Measurements from ENCODE around the gene AFF4. TPM values are rescaled to one million over a fixed set of nuclear protein-coding genes. Genes with fewer than 3 reads are reported as not detected.
"Not testable (repeated sequence)": the region's sequence is repeated elsewhere in the genome, so short reads cannot be mapped to it uniquely, and the experiment has no call there.

AFF4 gene, protein sequence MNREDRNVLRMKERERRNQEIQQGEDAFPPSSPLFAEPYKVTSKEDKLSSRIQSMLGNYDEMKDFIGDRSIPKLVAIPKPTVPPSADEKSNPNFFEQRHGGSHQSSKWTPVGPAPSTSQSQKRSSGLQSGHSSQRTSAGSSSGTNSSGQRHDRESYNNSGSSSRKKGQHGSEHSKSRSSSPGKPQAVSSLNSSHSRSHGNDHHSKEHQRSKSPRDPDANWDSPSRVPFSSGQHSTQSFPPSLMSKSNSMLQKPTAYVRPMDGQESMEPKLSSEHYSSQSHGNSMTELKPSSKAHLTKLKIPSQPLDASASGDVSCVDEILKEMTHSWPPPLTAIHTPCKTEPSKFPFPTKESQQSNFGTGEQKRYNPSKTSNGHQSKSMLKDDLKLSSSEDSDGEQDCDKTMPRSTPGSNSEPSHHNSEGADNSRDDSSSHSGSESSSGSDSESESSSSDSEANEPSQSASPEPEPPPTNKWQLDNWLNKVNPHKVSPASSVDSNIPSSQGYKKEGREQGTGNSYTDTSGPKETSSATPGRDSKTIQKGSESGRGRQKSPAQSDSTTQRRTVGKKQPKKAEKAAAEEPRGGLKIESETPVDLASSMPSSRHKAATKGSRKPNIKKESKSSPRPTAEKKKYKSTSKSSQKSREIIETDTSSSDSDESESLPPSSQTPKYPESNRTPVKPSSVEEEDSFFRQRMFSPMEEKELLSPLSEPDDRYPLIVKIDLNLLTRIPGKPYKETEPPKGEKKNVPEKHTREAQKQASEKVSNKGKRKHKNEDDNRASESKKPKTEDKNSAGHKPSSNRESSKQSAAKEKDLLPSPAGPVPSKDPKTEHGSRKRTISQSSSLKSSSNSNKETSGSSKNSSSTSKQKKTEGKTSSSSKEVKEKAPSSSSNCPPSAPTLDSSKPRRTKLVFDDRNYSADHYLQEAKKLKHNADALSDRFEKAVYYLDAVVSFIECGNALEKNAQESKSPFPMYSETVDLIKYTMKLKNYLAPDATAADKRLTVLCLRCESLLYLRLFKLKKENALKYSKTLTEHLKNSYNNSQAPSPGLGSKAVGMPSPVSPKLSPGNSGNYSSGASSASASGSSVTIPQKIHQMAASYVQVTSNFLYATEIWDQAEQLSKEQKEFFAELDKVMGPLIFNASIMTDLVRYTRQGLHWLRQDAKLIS
- 63.0 TPM for total RNA-seq

DNA sequence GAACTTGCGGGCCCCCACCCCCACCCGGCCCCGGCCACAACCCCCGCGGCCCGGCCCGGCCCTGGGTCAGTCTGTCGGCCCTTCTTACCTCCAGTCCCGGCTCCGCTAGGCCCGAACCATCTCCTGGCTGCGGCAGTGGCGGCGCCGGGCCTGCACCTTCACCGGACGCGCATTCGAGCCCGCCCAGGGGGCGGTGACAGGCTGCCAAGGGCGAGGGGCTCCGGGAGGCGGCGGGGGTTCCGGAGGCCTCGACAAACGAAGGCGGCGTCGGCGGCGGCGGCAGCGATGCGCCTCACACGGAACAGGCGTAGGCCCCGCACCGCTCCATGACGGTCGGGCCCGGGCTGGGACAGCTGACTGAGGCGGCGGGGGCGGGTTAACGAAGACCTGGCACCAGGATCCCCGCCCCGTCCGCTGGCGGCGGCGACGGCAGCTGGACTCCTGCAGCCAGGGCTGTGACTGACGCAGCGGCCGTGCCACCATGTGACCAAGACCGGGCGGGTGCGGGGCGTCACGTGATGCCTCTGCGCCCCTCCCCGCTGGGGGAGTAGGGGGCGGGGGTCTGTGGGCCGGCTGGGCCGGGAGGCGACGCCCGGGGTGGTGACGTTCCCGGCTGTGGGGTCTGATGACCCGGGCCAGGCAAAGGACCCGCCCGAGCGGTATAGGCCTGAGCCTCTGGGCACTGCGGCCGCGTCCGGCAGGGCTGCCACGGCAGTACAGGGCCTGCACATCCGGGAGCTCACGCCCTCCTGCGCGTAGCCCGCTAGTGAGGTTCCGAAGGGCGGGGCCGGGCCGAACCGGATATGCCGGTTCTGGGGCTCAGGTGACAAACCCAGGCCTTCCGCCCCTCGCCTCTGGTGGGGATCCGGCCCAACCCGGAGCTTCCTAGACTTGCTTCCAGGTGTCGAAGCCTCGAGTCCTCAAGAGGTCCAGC, at the start of gene AFF4:
TSS of gene AFF4 (minus strand) at position 464 of the 934 bp plus-strand sequence. CDS start 26,445 bp downstream, outside the sequence.
- peak within 1 kb of the TSS; percentile 97 to 98 for H3K4me3 ChIP-seq
- TF ChIP-seq, protein P1, sequence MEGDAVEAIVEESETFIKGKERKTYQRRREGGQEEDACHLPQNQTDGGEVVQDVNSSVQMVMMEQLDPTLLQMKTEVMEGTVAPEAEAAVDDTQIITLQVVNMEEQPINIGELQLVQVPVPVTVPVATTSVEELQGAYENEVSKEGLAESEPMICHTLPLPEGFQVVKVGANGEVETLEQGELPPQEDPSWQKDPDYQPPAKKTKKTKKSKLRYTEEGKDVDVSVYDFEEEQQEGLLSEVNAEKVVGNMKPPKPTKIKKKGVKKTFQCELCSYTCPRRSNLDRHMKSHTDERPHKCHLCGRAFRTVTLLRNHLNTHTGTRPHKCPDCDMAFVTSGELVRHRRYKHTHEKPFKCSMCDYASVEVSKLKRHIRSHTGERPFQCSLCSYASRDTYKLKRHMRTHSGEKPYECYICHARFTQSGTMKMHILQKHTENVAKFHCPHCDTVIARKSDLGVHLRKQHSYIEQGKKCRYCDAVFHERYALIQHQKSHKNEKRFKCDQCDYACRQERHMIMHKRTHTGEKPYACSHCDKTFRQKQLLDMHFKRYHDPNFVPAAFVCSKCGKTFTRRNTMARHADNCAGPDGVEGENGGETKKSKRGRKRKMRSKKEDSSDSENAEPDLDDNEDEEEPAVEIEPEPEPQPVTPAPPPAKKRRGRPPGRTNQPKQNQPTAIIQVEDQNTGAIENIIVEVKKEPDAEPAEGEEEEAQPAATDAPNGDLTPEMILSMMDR (IDR thresholded peaks at IDR 0.05) = peak in 1 of 3 experiments; percentile 2
- peak within 1 kb of the TSS; percentile 100 for H3K27ac ChIP-seq
- no peaks in the 10 kb centered on the region for H3K27me3 ChIP-seq
- H3K36me3 ChIP-seq = no peaks in the 10 kb centered on the region
- H3K9me3 ChIP-seq = no peaks in the 10 kb centered on the region
- DNase-seq (ENCODE audit: low spot score in 2 of 2) = peak; percentile 82 to 98
- intact Hi-C loops (cut with DNase I) = loop anchor here (1.0 to 2.0 kb wide), 5 partner anchors 63 to 1041 kb away; partner anchors contain the start of genes GDF9, SEPTIN8, UQCRQ and VDAC1
- H3K4me1 ChIP-seq = peaks cover 3 to 20% of the 10 kb centered on the region in 2 donors

DNA sequence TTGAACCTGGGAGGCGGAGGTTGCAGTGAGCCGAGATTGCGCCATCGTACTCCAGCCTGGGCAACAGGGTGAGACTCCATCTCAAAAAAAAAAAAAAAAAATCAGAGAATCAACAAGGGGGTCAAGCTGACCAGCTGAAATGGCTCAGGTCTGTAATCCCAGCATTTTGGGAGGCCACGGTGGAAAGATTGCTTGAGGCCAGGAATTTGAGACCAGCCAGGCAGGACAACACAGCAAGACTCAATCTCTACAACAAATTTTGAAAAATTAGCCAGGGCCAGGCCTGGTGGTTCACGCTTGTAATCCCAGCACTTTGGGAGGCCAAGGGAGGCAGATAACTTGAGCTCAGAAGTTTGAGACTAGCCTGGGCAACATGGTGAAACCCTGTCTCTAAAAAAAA, 45.0 kb upstream of the AFF4 start:
- H3K27ac ChIP-seq; H3K4me3 ChIP-seq; H3K9me3 ChIP-seq; DNase-seq (ENCODE audit: low spot score in 2 of 2); H3K4me1 ChIP-seq; intact Hi-C loops (cut with DNase I); H3K27me3 ChIP-seq: not testable (repeated sequence)
- peaks cover 8 to 18% of the 10 kb centered on the region in 2 donors for H3K36me3 ChIP-seq

DNA sequence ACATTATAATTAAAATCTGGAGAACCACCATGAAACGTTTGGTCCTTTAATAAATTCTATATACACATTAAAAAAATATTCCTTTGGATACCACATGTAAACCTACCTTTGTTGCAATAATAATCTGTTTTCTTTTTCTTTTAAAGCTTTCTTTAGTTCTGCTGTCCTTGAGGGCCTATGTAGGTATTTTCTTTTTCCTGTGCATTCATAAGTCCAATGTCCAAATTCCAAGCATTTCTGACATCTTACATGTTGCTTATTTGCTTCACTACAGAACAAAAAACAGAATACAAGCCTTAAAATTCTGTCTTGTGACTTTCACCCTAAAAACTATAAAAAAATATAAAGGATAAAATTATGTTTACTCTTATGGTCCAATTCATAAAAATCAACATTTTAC, 43.2 kb upstream of the AFF4 start:
- Histone ChIP-seq H3K4me1 (peaks cover 0 to 2% of the 10 kb centered on the region in 2 donors), H3K27me3 (no peaks in the 10 kb centered on the region), H3K4me3 (no peak overlapping the region), H3K9me3 (no peaks in the 10 kb centered on the region), H3K27ac (no peak overlapping the region), H3K36me3 (peaks cover 13 to 28% of the 10 kb centered on the region in 2 donors)
- DNase-seq (ENCODE audit: low spot score in 2 of 2) = no peak
- intact Hi-C loops (cut with DNase I) = no loop called here
- TF ChIP-seq, protein P1 (IDR thresholded peaks at IDR 0.05) = no peak

DNA sequence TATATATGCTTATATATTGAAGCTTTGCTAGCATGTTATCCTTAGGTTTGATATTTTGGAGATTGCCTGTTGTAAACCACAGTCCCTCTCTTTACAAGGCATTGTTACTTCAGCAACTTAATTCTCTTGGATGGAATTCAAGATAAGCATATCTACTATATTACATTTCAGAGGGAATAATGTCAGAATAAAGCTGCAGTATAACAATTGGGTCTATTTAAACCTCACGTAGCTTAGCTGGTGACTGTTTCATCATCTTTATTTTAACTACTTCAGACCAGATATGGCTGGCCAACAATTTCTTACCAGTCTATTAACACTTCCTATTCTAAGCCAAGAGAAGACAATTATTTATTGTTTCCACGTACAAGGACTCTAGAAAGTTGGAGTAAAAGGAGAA, 35.8 kb upstream of the AFF4 start:
- peaks cover 8 to 12% of the 10 kb centered on the region in 2 donors for H3K36me3 ChIP-seq
- no peak for DNase-seq (ENCODE audit: low spot score in 2 of 2)
- H3K9me3 ChIP-seq = no peaks in the 10 kb centered on the region
- no peaks in the 10 kb centered on the region for H3K27me3 ChIP-seq
- peaks cover 0 to 7% of the 10 kb centered on the region in 2 donors for H3K4me1 ChIP-seq
- intact Hi-C loops (cut with DNase I) = no loop called here
- TF ChIP-seq, protein P1 (IDR thresholded peaks at IDR 0.05) = no peak
- no peak overlapping the region for H3K4me3 ChIP-seq
- H3K27ac ChIP-seq = no peak overlapping the region

DNA sequence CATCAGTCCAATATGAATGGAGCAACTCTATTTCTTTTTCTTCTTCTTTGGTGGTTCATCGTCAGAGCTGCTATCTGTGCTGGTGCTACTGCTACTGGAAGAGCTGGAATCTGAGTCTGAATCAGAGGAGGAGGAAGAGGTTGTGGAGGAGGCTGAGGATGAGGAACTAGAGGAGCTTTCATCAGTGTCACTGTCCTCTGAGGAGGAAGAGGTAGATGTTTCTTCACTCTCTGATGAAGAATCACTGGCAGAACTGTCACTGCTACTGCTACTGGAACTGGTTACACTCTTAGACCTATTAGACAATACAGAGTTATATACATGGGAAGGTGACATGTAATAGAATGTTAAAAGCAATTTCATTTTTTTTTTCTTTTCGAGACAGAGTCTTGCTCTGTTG, 35.1 kb upstream of the AFF4 start:
- no peak overlapping the region for H3K27ac ChIP-seq
- H3K27me3 ChIP-seq = no peaks in the 10 kb centered on the region
- no peaks in the 10 kb centered on the region for H3K9me3 ChIP-seq
- peaks cover 0 to 6% of the 10 kb centered on the region in 2 donors for H3K4me1 ChIP-seq
- no peak overlapping the region for H3K4me3 ChIP-seq
- peaks cover 5 to 10% of the 10 kb centered on the region in 2 donors for H3K36me3 ChIP-seq
- no peak for DNase-seq (ENCODE audit: low spot score in 2 of 2)
- intact Hi-C loops (cut with DNase I) = no loop called here
- TF ChIP-seq, protein P1 (IDR thresholded peaks at IDR 0.05) = no peak
